ENCODE data around the gene TMEM221. TPM values are rescaled to one million over a fixed set of nuclear protein-coding genes. Genes with fewer than 3 reads are reported as not detected.
A peak's percentile ranks its signal among the peaks of the same experiment; 100 is the strongest.

Gene TMEM221
- total and polyA plus RNA-seq, 9 of the 15 experiments (the other 6 are each of a cell fraction or from before 2014, with no cell fraction given) = 0.06 to 0.35 TPM; not detected in 7

DNA sequence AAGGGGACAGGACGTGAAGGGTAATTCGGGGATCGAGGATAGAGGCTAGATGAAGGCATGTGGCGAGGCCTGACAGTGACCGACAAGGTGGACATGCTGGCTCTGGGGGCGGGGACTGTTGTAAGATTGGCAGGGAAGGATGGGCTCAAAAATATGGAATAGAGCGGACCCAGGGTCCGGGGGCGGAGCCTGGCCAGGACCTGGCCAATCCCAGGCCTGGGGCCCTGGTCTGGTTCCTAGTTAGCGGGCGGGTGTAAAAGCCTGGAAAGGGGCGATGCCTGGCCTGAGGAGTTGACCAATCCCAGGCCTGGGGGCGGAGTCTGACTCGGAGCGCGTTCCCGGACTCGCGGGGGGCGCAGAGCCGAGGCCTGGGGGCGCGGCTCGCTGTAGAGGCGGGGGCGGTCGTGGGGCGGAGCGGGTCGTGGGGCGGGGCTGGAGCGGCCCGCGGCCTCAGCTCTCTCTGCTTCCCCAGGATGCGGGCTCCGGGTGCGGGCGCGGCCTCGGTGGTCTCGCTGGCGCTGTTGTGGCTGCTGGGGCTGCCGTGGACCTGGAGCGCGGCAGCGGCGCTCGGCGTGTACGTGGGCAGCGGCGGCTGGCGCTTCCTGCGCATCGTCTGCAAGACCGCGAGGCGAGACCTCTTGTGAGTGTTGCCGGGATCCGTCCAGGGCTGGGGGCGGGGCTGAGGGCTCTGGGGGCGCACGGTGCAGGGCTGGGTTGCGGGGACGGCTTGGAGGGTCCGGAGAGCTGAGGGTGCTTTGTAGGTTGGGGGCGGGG, 21.8 kb upstream of the TMEM221 start, which contains the start of gene SLC27A1 (continued):
- TF ChIP-seq, protein P1, sequence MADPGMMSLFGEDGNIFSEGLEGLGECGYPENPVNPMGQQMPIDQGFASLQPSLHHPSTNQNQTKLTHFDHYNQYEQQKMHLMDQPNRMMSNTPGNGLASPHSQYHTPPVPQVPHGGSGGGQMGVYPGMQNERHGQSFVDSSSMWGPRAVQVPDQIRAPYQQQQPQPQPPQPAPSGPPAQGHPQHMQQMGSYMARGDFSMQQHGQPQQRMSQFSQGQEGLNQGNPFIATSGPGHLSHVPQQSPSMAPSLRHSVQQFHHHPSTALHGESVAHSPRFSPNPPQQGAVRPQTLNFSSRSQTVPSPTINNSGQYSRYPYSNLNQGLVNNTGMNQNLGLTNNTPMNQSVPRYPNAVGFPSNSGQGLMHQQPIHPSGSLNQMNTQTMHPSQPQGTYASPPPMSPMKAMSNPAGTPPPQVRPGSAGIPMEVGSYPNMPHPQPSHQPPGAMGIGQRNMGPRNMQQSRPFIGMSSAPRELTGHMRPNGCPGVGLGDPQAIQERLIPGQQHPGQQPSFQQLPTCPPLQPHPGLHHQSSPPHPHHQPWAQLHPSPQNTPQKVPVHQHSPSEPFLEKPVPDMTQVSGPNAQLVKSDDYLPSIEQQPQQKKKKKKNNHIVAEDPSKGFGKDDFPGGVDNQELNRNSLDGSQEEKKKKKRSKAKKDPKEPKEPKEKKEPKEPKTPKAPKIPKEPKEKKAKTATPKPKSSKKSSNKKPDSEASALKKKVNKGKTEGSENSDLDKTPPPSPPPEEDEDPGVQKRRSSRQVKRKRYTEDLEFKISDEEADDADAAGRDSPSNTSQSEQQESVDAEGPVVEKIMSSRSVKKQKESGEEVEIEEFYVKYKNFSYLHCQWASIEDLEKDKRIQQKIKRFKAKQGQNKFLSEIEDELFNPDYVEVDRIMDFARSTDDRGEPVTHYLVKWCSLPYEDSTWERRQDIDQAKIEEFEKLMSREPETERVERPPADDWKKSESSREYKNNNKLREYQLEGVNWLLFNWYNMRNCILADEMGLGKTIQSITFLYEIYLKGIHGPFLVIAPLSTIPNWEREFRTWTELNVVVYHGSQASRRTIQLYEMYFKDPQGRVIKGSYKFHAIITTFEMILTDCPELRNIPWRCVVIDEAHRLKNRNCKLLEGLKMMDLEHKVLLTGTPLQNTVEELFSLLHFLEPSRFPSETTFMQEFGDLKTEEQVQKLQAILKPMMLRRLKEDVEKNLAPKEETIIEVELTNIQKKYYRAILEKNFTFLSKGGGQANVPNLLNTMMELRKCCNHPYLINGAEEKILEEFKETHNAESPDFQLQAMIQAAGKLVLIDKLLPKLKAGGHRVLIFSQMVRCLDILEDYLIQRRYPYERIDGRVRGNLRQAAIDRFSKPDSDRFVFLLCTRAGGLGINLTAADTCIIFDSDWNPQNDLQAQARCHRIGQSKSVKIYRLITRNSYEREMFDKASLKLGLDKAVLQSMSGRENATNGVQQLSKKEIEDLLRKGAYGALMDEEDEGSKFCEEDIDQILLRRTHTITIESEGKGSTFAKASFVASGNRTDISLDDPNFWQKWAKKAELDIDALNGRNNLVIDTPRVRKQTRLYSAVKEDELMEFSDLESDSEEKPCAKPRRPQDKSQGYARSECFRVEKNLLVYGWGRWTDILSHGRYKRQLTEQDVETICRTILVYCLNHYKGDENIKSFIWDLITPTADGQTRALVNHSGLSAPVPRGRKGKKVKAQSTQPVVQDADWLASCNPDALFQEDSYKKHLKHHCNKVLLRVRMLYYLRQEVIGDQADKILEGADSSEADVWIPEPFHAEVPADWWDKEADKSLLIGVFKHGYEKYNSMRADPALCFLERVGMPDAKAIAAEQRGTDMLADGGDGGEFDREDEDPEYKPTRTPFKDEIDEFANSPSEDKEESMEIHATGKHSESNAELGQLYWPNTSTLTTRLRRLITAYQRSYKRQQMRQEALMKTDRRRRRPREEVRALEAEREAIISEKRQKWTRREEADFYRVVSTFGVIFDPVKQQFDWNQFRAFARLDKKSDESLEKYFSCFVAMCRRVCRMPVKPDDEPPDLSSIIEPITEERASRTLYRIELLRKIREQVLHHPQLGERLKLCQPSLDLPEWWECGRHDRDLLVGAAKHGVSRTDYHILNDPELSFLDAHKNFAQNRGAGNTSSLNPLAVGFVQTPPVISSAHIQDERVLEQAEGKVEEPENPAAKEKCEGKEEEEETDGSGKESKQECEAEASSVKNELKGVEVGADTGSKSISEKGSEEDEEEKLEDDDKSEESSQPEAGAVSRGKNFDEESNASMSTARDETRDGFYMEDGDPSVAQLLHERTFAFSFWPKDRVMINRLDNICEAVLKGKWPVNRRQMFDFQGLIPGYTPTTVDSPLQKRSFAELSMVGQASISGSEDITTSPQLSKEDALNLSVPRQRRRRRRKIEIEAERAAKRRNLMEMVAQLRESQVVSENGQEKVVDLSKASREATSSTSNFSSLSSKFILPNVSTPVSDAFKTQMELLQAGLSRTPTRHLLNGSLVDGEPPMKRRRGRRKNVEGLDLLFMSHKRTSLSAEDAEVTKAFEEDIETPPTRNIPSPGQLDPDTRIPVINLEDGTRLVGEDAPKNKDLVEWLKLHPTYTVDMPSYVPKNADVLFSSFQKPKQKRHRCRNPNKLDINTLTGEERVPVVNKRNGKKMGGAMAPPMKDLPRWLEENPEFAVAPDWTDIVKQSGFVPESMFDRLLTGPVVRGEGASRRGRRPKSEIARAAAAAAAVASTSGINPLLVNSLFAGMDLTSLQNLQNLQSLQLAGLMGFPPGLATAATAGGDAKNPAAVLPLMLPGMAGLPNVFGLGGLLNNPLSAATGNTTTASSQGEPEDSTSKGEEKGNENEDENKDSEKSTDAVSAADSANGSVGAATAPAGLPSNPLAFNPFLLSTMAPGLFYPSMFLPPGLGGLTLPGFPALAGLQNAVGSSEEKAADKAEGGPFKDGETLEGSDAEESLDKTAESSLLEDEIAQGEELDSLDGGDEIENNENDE (IDR thresholded peaks at IDR 0.05; ENCODE audit: low read depth, low read length) = no peak
- TF ChIP-seq GABPB1 (CRISPR knock-in tag; IDR thresholded peaks at IDR 0.05) (0 out of 2 replicates have a peak, but pooled peaks have one; percentile 42), MAFK (IDR thresholded peaks at IDR 0.05; ENCODE audit: low read length) (no peak), CC2D1A (IDR thresholded peaks at IDR 0.05) (no peak), ZNF584 (CRISPR knock-in tag; IDR thresholded peaks at IDR 0.05; ENCODE audit: low read depth) (no peak), E2F3 (CRISPR knock-in tag; IDR thresholded peaks at IDR 0.05) (no peak), ZBED1 (IDR thresholded peaks at IDR 0.05) (no peak)
- TF ChIP-seq, protein P2, sequence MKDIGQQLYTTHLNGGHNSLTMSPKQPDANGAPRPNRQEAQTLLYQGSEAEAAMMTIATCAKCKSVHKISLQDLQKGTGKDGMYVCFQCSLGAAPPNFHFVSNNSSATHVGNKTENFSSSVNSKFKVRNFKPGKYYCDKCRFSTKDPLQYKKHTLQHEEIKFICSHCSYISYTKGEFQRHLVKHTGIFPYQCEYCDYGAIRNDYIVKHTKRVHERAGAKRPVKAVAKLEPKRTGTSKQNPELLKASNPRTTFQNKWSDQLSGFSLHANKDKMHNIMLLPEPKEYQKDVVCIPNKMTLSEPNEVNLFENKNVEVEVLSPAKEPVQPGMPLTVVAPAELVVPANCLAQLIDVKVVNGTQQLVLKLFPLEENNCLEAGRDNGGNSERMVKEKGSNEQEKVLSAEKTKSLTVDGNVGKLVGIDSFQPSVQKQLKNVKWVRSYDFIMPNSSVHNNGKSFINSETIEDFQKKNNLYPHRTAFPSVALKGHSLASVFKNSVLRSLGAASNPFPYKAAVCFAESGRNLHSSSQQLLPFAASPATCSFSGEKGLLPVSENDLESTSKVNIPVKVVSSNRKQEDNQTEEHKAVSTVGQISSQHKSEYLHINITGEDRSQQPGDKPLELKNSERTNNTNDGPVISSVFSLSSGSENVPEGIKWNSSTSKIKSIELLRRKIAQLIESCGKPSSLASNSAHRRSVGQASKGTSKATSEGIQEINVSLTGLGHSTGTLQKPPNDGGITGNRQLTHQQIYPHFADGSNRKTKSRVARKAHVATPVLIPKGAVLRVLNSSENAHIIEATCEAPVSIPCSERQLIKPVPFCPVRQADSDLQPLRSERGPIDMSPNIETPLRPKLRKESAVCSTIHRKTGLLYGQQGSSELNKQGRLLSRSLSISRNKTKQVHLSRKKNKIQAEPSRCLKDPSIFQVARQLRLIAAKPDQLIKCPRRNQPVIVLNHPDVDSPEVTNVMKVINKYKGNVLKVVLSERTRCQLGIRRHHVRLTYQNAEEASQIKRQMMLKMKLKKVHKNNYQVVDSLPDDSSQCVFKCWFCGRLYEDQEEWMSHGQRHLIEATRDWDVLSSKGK (CRISPR knock-in tag; IDR thresholded peaks at IDR 0.05) = no peak
- TF ChIP-seq, protein P3, sequence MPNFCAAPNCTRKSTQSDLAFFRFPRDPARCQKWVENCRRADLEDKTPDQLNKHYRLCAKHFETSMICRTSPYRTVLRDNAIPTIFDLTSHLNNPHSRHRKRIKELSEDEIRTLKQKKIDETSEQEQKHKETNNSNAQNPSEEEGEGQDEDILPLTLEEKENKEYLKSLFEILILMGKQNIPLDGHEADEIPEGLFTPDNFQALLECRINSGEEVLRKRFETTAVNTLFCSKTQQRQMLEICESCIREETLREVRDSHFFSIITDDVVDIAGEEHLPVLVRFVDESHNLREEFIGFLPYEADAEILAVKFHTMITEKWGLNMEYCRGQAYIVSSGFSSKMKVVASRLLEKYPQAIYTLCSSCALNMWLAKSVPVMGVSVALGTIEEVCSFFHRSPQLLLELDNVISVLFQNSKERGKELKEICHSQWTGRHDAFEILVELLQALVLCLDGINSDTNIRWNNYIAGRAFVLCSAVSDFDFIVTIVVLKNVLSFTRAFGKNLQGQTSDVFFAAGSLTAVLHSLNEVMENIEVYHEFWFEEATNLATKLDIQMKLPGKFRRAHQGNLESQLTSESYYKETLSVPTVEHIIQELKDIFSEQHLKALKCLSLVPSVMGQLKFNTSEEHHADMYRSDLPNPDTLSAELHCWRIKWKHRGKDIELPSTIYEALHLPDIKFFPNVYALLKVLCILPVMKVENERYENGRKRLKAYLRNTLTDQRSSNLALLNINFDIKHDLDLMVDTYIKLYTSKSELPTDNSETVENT (CRISPR knock-in tag; IDR thresholded peaks at IDR 0.05) = no peak
- TF ChIP-seq, protein P4, sequence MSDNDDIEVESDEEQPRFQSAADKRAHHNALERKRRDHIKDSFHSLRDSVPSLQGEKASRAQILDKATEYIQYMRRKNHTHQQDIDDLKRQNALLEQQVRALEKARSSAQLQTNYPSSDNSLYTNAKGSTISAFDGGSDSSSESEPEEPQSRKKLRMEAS (CRISPR knock-in tag; IDR thresholded peaks at IDR 0.05) = peak; percentile 41; the same call in 1 of the 2 replicates

Data from K562 (cell line).